Naive thymus-derived CD4-positive, alpha-beta T cell (primary cell): Measurements from ENCODE around the gene DESI2. TPM values are rescaled to one million over a fixed set of nuclear protein-coding genes. Genes with fewer than 3 reads are reported as not detected.

Experiments
- ATAC-seq: fragments of 150-1000 bp; cut with Tn5 transposase; 2 replicates; pipeline ENCODE4 v1.10.0; 2021; ENCODE audit warnings: mild to moderate bottlenecking, moderate library complexity
- CTCF ChIA-PET: fragments of 350-600 bp; sonication (Branson Sonifier 250); formaldehyde crosslinking; loops from one replicate; lab custom pipeline; 2021; ENCODE audit warnings: antibody characterized with exemption; lab: Charles Lee
- POLR2A ChIA-PET: fragments of 350-600 bp; sonication (Branson Sonifier 250); formaldehyde crosslinking; loops from one replicate; lab custom pipeline; 2021; ENCODE audit warnings: antibody characterized with exemption, inconsistent platforms; lab: Charles Lee
- DNase-seq, 9 donors: peaks; one replicate each; pipeline versions ENCODE4 v3.0.0 to v3.0.0-alpha.2; 2020 to 2022; ENCODE audit warnings: mixed read lengths in 1 of 9
- H3K27ac ChIP-seq: one replicate; pipeline ENCODE4 v1.7.0; 2013; ENCODE audit warnings: mild to moderate bottlenecking, low read depth, low read length, moderate library complexity
- H3K27me3 ChIP-seq, 2 donors: one replicate each; pipeline ENCODE4 v1.7.0; 2013; ENCODE audit warnings: low read length in 2 of 2, mild to moderate bottlenecking in 2 of 2, moderate library complexity in 2 of 2; ENCODE audit not compliant: control insufficient read depth in 2 of 2, insufficient read depth in 2 of 2
- H3K36me3 ChIP-seq, 3 experiments: 1 replicate in 2 of 3; 2 replicates in 1 of 3; pipeline ENCODE4 v1.7.0; 2013; ENCODE audit warnings: low read length in 3 of 3, mild to moderate bottlenecking in 3 of 3, moderate library complexity in 1 of 3; ENCODE audit not compliant: insufficient read depth in 3 of 3, control insufficient read depth in 2 of 3
- H3K4me1 ChIP-seq, 2 donors: one replicate each; pipeline ENCODE4 v1.7.0; 2013; ENCODE audit warnings: low read length in 2 of 2, mild to moderate bottlenecking in 2 of 2, moderate library complexity in 1 of 2; ENCODE audit not compliant: control insufficient read depth in 2 of 2, insufficient read depth in 2 of 2
- H3K4me3 ChIP-seq: 2 replicates; pipeline ENCODE4 v1.7.0; 2013; ENCODE audit warnings: mild to moderate bottlenecking, low read length
- H3K9me3 ChIP-seq, 3 experiments: 1 replicate in 2 of 3; 2 replicates in 1 of 3; pipeline ENCODE4 v1.7.0; 2013; ENCODE audit warnings: low read length in 3 of 3; ENCODE audit not compliant: control insufficient read depth in 2 of 3
- H3K27ac Mint-ChIP-seq, 9 donors: one replicate each; pipeline ENCODE4 v1.8.0; 2020 to 2022; ENCODE audit warnings: mixed read lengths in 9 of 9, mild to moderate bottlenecking in 8 of 9, moderate library complexity in 5 of 9, inconsistent platforms in 2 of 9
- H3K27me3 Mint-ChIP-seq, 5 donors: one replicate each; pipeline ENCODE4 v1.8.0; 2021 to 2022; ENCODE audit warnings: mixed read lengths in 5 of 5, mild to moderate bottlenecking in 1 of 5
- H3K36me3 Mint-ChIP-seq, 5 donors: one replicate each; pipeline ENCODE4 v1.8.0; 2020 to 2022; ENCODE audit warnings: mixed read lengths in 5 of 5, mild to moderate bottlenecking in 3 of 5, inconsistent platforms in 1 of 5
- H3K4me1 Mint-ChIP-seq, 7 donors: one replicate each; pipeline ENCODE4 v1.8.0; 2020 to 2022; ENCODE audit warnings: mixed read lengths in 7 of 7, mild to moderate bottlenecking in 3 of 7, inconsistent platforms in 1 of 7
- H3K4me3 Mint-ChIP-seq, 10 donors: one replicate each; pipeline ENCODE4 v1.8.0; 2020 to 2022; ENCODE audit warnings: mild to moderate bottlenecking in 10 of 10, mixed read lengths in 10 of 10, moderate library complexity in 6 of 10, inconsistent platforms in 2 of 10
- H3K9me3 Mint-ChIP-seq, 11 donors: one replicate each; pipeline ENCODE4 v1.8.0; 2020 to 2022; ENCODE audit warnings: mixed read lengths in 11 of 11, mild to moderate bottlenecking in 4 of 11, inconsistent platforms in 1 of 11, moderate library complexity in 1 of 11
- intact Hi-C, 2 donors: fragments of 100-400 bp; cut with micrococcal nuclease; formaldehyde crosslinking; loops; one replicate each; pipeline ENCODE4 v1.15.1; 2023
- polyA plus RNA-seq, 2 donors: library from polyadenylated mRNA; unstranded; fragments of 300-500 nt; fragmentation: Illumina TruSeq; gene quantifications; one replicate each; pipeline ENCODE4 v1.2.3, GENCODE V29; 2021
- total RNA-seq, 6 experiments: library from RNA in 5 of 6; stranded (reverse) in 5 of 6; gene quantifications; 1 replicate in 5 of 6; 2 replicates in 1 of 6; pipeline ENCODE4 v1.2.3 and lab custom pipeline; 2021 to 2026

Gene DESI2
- total and polyA plus RNA-seq, 7 experiments from 2014 or later = 10.0 to 23.4 (median 17.6) TPM

DNA sequence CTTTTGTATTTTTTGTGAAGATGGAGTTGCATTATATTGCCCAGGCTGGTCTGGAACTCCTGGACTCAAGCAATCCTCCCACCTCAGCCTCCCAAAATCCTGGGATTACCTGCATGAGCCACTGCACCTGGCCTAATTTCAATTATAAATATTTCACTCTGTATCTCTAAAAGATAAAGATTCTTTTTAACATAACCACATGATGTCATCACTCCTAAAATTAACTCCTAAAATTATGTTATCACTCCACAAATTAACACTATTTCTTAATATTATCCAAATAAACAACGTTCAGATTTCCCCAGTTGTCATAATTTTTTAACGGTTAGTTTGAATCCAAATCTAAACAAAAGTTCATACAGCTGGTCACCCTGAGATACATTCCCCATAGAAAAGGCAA, 43.0 kb downstream of the DESI2 start:
- H3K36me3 Mint-ChIP-seq = peaks cover 32 to 83% (median 73%) of the 10 kb centered on the region in 5 donors

DNA sequence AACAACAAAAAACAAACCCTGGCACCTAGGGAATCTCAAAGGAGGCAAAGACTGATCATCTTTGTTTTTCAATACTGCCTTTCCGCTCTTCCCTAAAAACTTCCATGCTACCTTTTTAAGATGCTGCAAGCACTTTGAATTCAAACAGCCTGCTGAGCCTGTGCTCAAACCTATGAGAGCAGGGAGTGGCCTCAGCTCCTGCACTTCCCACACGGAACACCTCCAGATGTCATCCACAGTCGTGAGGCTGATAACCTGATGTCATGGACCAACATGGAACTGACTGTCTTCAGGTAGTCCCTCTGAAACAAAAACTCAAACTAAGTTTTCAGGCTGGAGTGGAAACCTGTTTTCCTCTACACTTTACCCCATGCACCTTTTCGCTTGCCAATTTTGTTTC, 46.8 kb downstream of the DESI2 start:
- Mint-ChIP-seq H3K9me3 (peaks cover 2 to 21% (median 8%) of the 10 kb centered on the region in 11 donors), H3K36me3 (peaks cover 24 to 75% (median 57%) of the 10 kb centered on the region in 5 donors), H3K4me1 (no peaks in the 10 kb centered on the region), H3K4me3 (no peak overlapping the region), H3K27ac (no peak overlapping the region), H3K27me3 (no peaks in the 10 kb centered on the region)
- Histone ChIP-seq H3K27me3 (no peaks in the 10 kb centered on the region), H3K4me3 (no peak overlapping the region), H3K36me3 (peaks cover 0 to 50% (median 4%) of the 10 kb centered on the region in 3 experiments), H3K9me3 (no peaks in the 10 kb centered on the region), H3K27ac (no peak overlapping the region), H3K4me1 (no peaks in the 10 kb centered on the region)
- ATAC-seq = no peak
- ChIA-PET CTCF (no interaction called here), POLR2A (no interaction called here)
- intact Hi-C loops = no loop called here
- no peak for DNase-seq

More for the DNA sequence above, 43.0 kb downstream of the DESI2 start:
- ATAC-seq (no peak), DNase-seq (no peak)
- H3K4me3 Mint-ChIP-seq = no peak overlapping the region
- H3K27me3 Mint-ChIP-seq = no peaks in the 10 kb centered on the region
- Histone ChIP-seq H3K4me1 (no peaks in the 10 kb centered on the region), H3K9me3 (no peaks in the 10 kb centered on the region), H3K4me3 (no peak overlapping the region), H3K27ac (no peak overlapping the region), H3K36me3 (peaks cover 4 to 61% (median 14%) of the 10 kb centered on the region in 3 experiments), H3K27me3 (no peaks in the 10 kb centered on the region)
- H3K9me3 Mint-ChIP-seq = peaks cover 0 to 21% (median 8%) of the 10 kb centered on the region in 11 donors
- ChIA-PET POLR2A (no interaction called here), CTCF (no interaction called here)
- no peaks in the 10 kb centered on the region for H3K4me1 Mint-ChIP-seq
- intact Hi-C loops = no loop called here
- no peak overlapping the region for H3K27ac Mint-ChIP-seq

DNA sequence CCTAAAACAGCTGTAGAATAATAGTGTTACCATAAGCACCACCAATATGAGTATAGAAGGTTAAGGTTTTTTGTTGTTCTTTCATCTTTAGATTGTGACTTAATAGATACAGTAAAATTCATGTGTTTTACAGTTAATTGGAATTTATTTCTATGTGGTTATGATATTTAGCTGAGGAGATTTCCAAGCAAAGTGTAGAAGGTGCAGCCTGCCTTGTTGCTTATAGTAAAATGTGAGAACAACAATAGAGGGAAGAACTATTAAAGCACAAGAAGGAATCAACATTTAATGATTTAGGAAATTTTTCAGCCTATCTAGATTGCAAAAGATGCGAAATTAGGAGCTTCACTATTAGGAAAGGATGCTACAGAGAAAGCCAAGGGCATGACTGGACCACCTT, 47.9 kb downstream of the DESI2 start:
- Mint-ChIP-seq H3K27me3 (no peaks in the 10 kb centered on the region), H3K4me3 (no peak overlapping the region), H3K27ac (no peak overlapping the region), H3K36me3 (peaks cover 24 to 81% (median 59%) of the 10 kb centered on the region in 5 donors), H3K4me1 (no peaks in the 10 kb centered on the region), H3K9me3 (peaks cover 2 to 21% (median 8%) of the 10 kb centered on the region in 11 donors)
- H3K27ac ChIP-seq = no peak overlapping the region
- H3K4me3 ChIP-seq = no peak overlapping the region
- DNase-seq = no peak
- no peak for ATAC-seq
- H3K4me1 ChIP-seq = no peaks in the 10 kb centered on the region
- CTCF ChIA-PET = no interaction called here
- no peaks in the 10 kb centered on the region for H3K9me3 ChIP-seq
- POLR2A ChIA-PET = no interaction called here
- peaks cover 1 to 49% (median 4%) of the 10 kb centered on the region in 3 experiments for H3K36me3 ChIP-seq
- intact Hi-C loops = no loop called here
- no peaks in the 10 kb centered on the region for H3K27me3 ChIP-seq

GRCh38 chr1:244702620-244703019, 49.7 kb downstream of the DESI2 start:
- Mint-ChIP-seq H3K36me3 (peaks cover 24 to 71% (median 52%) of the 10 kb centered on the region in 5 donors), H3K4me1 (no peaks in the 10 kb centered on the region), H3K9me3 (peaks cover 2 to 21% (median 8%) of the 10 kb centered on the region in 11 donors), H3K27ac (no peak overlapping the region), H3K27me3 (no peaks in the 10 kb centered on the region), H3K4me3 (no peak overlapping the region)
- no peaks in the 10 kb centered on the region for H3K27me3 ChIP-seq
- ChIA-PET CTCF (no interaction called here), POLR2A (no interaction called here)
- no peaks in the 10 kb centered on the region for H3K9me3 ChIP-seq
- DNase-seq (no peak), ATAC-seq (no peak)
- no peaks in the 10 kb centered on the region for H3K4me1 ChIP-seq
- no peak overlapping the region for H3K27ac ChIP-seq
- peaks cover 4 to 42% (median 6%) of the 10 kb centered on the region in 3 experiments for H3K36me3 ChIP-seq
- intact Hi-C loops = no loop called here
- no peak overlapping the region for H3K4me3 ChIP-seq

- no peaks in the 10 kb centered on the region for H3K9me3 ChIP-seq
- H3K27me3 Mint-ChIP-seq = no peaks in the 10 kb centered on the region
- CTCF ChIA-PET = no interaction called here
- H3K9me3 Mint-ChIP-seq = peaks cover 0 to 16% (median 8%) of the 10 kb centered on the region in 11 donors
- ATAC-seq (no peak), DNase-seq (no peak)
- POLR2A ChIA-PET = no interaction called here
- intact Hi-C loops = no loop called here
- no peak overlapping the region for H3K4me3 ChIP-seq
- H3K27ac Mint-ChIP-seq = no peak overlapping the region
- H3K36me3 ChIP-seq = peaks cover 4 to 31% (median 6%) of the 10 kb centered on the region in 3 experiments
- no peaks in the 10 kb centered on the region for H3K4me1 Mint-ChIP-seq
- no peak overlapping the region for H3K4me3 Mint-ChIP-seq
- peaks cover 18 to 56% (median 37%) of the 10 kb centered on the region in 5 donors for H3K36me3 Mint-ChIP-seq
- no peak overlapping the region for H3K27ac ChIP-seq
- no peaks in the 10 kb centered on the region for H3K4me1 ChIP-seq
- H3K27me3 ChIP-seq = no peaks in the 10 kb centered on the region
These were observed 51.2 kb downstream of the DESI2 start for GRCh38 chr1:244704107-244704506.

GRCh38 chr1:244705261-244706234, 52.6 kb downstream of the DESI2 start:
- no peak overlapping the region for H3K4me3 ChIP-seq
- H3K27ac ChIP-seq = no peak overlapping the region
- DNase-seq = no peak
- H3K9me3 Mint-ChIP-seq = peaks cover 0 to 4% (median under 1%) of the 10 kb centered on the region in 11 donors
- POLR2A ChIA-PET = no interaction called here
- peaks cover 0 to 19% (median 6%) of the 10 kb centered on the region in 3 experiments for H3K36me3 ChIP-seq
- no peaks in the 10 kb centered on the region for H3K27me3 ChIP-seq
- peaks cover 8 to 42% (median 24%) of the 10 kb centered on the region in 5 donors for H3K36me3 Mint-ChIP-seq
- H3K4me1 Mint-ChIP-seq = no peaks in the 10 kb centered on the region
- no peaks in the 10 kb centered on the region for H3K4me1 ChIP-seq
- H3K9me3 ChIP-seq = no peaks in the 10 kb centered on the region
- H3K4me3 Mint-ChIP-seq = no peak overlapping the region
- intact Hi-C loops = no loop called here
- CTCF ChIA-PET = interaction anchor here (0.6 to 0.7 kb wide), 2 partner anchors 18 to 102 kb away, joined by 3 read pairs; no protein-coding TSS in a partner anchor
- peak overlapping the region in 1 of 9 donors; percentile 12 for H3K27ac Mint-ChIP-seq
- ATAC-seq = no peak
- no peaks in the 10 kb centered on the region for H3K27me3 Mint-ChIP-seq
